Activated CD8-positive, alpha-beta memory T cell treated with anti-CD3 and anti-CD28 coated beads, Interleukin-2, amount 50 U/mL, for 24 hours (primary cell): ENCODE measurements around the gene CFAP43.
"Not testable (repeated sequence)": the region's sequence is repeated elsewhere in the genome, so short reads cannot be mapped to it uniquely, and the experiment has no call there.

Experiments used
- DNase-seq: peaks from one replicate; pipeline ENCODE4 v3.0.0-alpha.2; 2020; ENCODE audit errors: extremely low read depth

Gene CFAP43

DNA sequence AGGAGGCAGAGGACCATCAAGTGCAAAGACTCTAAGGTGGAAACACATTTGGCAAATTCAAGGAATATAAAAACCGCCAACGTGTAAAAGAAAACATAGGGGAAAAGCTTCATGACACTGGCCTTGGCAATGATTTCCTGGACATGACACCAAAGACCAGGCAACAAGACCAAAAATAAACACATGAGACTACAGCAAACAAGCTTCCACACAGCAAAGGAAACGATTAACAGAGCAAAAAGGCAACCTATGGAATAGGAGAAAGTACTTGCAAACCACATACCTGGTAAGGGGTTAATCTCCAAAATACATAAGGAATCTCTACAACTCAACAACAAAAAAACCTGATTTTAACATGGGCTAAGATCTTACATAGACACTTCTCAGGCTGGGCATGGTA, 26.0 kb upstream of the CFAP43 start:
- no peak for DNase-seq

DNA sequence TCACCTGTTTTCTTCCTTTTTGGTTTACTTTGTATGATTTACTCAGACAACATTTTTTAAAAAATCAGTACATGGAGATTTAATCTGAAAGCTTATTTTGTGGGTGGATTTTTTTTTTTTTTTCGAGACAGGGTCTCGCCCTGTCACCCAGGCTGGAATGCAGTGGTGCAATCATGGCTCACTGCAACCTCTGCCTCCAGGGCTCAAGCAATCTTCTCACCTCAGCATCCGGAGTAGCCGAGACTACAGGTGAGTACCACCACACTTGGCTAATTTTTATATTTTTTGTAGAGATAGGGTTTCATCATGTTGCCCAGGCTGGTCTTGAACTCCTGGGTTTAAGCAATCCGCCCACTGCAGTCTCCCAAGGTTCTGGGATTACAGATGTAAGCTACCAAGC, 25.1 kb upstream of the CFAP43 start:
- no peak for DNase-seq

DNA sequence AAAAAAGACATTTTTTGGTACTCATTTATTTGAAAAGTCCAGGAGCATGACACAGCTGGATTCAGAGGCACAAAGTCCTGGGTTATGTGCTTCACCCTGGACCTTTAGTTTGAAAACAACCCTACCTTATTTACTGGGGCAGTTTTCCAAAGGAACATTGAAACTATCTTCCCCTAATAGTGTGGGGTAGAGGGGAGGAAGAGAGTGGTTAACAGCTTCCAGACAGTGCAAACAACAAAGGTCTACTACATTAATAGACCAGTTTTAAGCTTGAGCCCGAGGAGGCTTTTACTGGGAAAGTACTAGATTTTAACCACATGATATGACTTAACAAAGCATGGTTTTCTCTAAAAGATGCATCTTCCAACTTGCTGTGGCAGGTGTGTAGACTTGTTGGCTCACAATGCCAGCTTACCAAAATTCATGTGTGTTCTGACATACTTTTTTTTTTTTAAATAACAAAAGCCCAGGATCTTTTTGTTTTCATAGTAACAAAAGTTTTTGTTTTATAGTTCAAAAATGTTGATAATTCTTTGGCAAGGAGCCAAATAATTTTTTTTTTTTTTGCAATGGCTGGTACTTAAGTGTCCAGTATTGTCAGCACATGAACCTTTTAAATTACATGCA, 24.3 kb upstream of the CFAP43 start:
- DNase-seq: no peak

GRCh38 chr10:104255311-104255981, 23.3 kb upstream of the CFAP43 start:
- DNase-seq: no peak

GRCh38 chr10:104254493-104255310, 22.5 kb upstream of the CFAP43 start, which contains the start of gene GSTO1:
Gene GSTO1, plus strand, starts transcription at chr10:104254892. Its CDS starts 37 bp downstream, at chr10:104254929.
- DNase-seq: no peak

DNA sequence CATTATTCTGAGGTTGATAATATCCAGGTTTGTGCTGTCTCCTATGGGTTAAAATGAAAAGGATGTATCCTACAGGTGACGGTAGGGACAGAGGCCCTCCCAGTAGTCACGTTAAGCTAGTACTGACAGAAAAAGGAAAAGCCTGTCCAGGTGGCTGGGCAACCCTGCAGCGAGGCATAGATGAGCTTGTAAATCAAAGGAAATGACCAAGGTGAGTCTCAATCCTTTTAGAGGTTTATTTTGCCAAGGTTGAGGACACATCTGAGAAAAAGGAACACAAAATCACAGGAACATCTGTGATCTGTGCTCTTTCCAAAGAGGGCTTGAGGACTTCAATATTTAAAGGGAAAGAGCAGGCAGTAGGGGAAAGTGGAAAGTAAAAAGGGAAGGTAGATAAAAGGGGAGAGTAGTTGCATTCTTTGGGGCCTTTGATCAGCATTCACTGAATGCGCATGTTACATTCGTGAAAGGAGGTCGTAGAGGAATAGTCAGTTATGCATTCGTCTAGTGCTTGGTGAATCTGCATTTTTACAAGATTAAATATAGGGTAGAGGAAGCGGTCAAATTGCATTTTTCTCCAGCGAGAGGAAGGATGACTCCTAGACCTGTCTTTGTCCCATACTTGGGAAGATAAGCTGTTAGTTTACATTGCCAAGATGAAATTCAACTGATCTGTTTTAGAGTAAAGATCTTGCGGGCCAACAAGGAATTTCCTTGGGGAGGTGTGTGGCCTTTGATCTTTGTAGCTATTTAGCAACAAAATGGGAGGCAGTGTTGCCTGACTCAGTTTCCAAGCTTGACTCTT, 21.6 kb upstream of the CFAP43 start:
- no peak for DNase-seq

DNA sequence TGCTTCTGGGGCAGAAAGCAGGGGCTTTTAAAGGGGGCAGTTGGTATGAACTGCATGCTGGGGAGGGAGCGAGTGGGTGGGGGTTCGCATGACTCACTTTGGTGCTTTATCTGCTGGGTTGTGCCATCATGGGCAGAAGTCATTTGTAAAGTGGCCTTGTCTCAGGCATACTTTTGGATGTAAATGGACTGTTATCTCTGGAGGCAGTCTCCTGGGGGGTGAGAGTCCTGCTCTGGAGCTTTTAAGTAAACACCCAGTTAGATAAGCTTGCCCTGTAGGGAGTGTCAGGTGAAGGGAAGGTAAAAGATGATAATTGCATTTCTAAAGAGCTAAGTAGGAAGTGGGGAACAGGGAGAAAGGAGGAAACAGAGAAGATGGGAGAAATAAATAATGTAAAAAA, 20.9 kb upstream of the CFAP43 start:
- no peak for DNase-seq

- DNase-seq: no peak
Measured at GRCh38 chr10:104252368-104252767, 20.2 kb upstream of the CFAP43 start.

DNA sequence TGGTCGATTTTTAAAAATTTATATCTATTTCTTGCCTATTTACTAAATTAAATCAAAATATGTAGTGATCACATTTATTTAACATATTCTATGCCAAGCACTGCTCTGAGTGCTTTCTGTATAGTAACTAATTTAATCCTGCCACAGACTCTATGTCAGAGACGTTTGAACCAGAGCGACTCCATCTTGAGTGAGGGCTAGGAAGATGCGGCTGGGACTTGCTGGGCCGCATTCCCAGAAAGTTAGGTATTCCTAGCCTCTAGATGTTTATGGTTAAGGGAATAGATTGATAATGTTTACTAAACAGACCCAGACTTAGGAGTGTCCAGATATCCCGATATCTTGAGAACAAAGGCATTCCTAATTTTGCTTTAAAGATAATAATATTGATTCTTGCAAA, 19.3 kb upstream of the CFAP43 start:
- no peak for DNase-seq

GRCh38 chr10:104250371-104250770, 18.2 kb upstream of the CFAP43 start:
- no peak for DNase-seq

GRCh38 chr10:104248931-104249330, 16.8 kb upstream of the CFAP43 start:
- DNase-seq: not testable (repeated sequence)

DNA sequence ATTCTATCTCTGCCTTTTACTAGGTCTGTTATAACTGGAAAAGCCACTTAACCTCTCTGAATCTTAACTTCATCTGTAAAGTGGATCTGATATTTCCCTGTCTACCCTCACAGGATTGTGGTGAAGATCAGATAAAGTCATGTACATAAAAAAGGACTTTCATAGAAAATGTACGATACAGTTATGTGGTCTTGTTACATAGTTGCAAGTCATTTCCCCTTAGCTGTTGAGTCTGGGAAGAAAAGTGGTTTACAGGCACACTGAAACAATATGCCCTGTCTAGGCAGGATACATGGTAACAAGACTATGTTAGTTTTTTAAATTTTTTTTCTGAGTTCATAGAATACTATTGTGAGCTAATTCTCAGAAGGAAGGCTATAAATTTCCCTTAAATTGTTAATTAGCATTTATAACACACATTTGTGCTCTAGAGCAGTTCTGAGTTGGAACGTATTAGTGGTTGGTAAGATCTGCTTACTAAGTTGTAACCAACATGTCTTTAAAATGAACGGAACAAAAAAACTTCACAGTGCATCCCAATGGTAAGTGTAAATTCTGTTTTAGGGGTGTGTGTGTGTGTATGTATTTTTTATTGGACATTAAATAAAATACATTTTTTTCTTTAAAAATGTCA, 15.5 kb upstream of the CFAP43 start:
- no peak for DNase-seq

GRCh38 chr10:104246976-104247375, 14.8 kb upstream of the CFAP43 start:
- no peak for DNase-seq

DNA sequence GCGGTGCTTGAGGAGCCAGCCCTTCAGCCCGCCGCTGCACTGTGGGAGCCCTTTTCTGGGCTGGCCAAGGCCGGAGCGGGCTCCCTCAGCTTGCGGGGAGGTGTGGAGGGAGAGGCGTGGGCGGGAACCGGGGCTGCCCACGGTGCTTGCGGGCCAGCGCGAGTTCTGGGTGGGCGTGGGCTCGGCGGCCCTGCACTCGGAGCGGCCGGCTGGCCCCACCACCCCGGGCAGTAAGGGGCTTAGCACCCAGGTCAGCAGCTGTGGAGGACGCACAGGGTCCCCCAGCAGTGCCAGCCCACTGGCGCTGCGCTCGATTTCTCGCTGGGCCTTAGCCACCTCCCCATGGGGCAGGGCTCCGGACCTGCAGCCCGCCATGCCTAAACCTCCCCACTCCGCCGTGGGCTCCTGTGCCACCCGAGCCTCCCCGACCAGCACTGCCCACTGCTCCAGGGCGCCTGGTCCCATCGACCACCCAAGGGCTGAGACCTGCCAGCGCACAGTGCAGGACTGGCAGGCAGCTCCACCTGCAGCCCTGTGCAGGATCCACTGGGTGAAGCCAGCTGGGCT, 13.0 kb upstream of the CFAP43 start:
- DNase-seq: no peak

DNA sequence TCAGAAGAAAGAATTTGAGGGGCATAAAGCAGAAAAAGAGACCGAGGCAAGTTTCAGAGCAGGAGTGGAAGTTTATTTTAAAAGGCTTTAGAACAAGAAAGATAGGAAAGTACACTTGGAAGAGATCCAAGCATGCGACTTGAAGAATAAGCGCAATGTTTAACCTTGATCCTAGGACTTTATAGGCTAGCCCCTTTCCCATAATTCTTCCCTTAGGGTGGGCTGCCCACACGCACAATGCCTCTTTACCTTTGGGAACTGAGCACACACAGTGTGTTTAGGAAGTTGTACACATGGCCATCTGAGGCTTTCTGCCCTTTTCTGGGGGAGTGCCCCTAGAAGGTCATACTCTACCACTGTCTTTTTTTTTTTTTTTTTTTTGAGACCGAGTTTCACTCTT, 11.3 kb upstream of the CFAP43 start:
- no peak for DNase-seq

- not testable (repeated sequence) for DNase-seq
Measured at GRCh38 chr10:104243009-104243408, 10.8 kb upstream of the CFAP43 start.

- no peak for DNase-seq
Measured at GRCh38 chr10:104242545-104242944, 10.4 kb upstream of the CFAP43 start.

DNA sequence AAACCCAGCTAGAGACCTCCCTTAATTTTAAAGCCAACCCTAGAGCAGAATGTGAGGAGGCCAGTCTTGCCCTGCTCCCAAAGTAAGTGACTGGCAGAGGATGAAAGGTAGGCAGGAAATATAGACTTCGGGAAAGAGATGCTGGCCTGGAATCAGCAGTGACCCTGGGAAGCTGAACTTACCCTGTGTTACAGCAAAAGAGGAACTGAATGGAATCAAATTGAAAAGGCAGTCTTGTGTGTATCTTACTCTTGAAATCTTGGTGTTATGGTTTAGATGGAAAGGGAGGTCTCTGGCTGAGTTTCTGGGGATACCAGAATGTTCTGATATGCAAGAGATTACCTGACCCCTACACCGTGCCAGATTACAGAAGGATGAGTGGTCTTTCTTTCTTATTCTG, 7.9 kb upstream of the CFAP43 start:
- DNase-seq: no peak

- DNase-seq: no peak
Measured at GRCh38 chr10:104235801-104236200, 3.6 kb upstream of the CFAP43 start.

- no peak for DNase-seq
Measured at GRCh38 chr10:104234934-104235333, 2.8 kb upstream of the CFAP43 start.

GRCh38 chr10:104233817-104234216, 1.7 kb upstream of the CFAP43 start:
- no peak for DNase-seq
